Liver (tissue), 9 donors: ENCODE measurements around the gene GPATCH8. TPM values are rescaled to one million over a fixed set of nuclear protein-coding genes. Genes with fewer than 3 reads are reported as not detected.

Experiments
- DNase-seq: peaks from one replicate; pipeline ENCODE4 v3.0.0-alpha.2; 2017; ENCODE audit warnings: low spot score
- H3K27ac ChIP-seq, 2 donors: one replicate each; pipeline ENCODE4 v1.7.0; 2013; ENCODE audit warnings: inconsistent platforms in 2 of 2, low read length in 2 of 2, control low read depth in 1 of 2, low read depth in 1 of 2, mild to moderate bottlenecking in 1 of 2
- H3K27me3 ChIP-seq, 4 donors: one replicate each; pipeline versions ENCODE4 v1.6.1 to v1.7.0; 2013; ENCODE audit warnings: low read length in 3 of 4, inconsistent platforms in 1 of 4, mild to moderate bottlenecking in 1 of 4, moderate library complexity in 1 of 4; ENCODE audit not compliant: control insufficient read depth in 4 of 4, insufficient read depth in 4 of 4
- H3K36me3 ChIP-seq, 4 donors: one replicate each; pipeline versions ENCODE4 v1.6.1 to v1.7.0; 2013; ENCODE audit warnings: low read length in 3 of 4, mild to moderate bottlenecking in 3 of 4, low read depth in 1 of 4, moderate library complexity in 1 of 4; ENCODE audit not compliant: control insufficient read depth in 4 of 4, insufficient read depth in 3 of 4
- H3K4me1 ChIP-seq, 4 donors: one replicate each; pipeline versions ENCODE4 v1.6.1 to v1.7.0; 2013; ENCODE audit warnings: low read length in 3 of 4, mild to moderate bottlenecking in 3 of 4, moderate library complexity in 1 of 4; ENCODE audit not compliant: control insufficient read depth in 4 of 4, insufficient read depth in 4 of 4
- H3K4me3 ChIP-seq, 3 donors: one replicate each; pipeline versions ENCODE4 v1.6.1 to v1.7.0; 2013; ENCODE audit warnings: low read length in 3 of 3, control low read depth in 1 of 3, low read depth in 1 of 3, mild to moderate bottlenecking in 1 of 3
- H3K9ac ChIP-seq, 2 donors: one replicate each; pipeline ENCODE4 v1.7.0; 2013; ENCODE audit warnings: low read length in 2 of 2, mild to moderate bottlenecking in 2 of 2, moderate library complexity in 2 of 2, control low read depth in 1 of 2, low read depth in 1 of 2
- H3K9me3 ChIP-seq, 4 donors: one replicate each; pipeline versions ENCODE4 v1.6.1 to v1.7.0; 2013; ENCODE audit warnings: low read length in 3 of 4; ENCODE audit not compliant: control insufficient read depth in 4 of 4
- EGR1 ChIP-seq, 2 donors: IDR thresholded peaks; 2 replicates each; pipeline ENCODE4 v1.6.1; 2016 to 2018; ENCODE audit warnings: antibody characterized with exemption in 2 of 2, low read depth in 2 of 2
- FOXA2 ChIP-seq: IDR thresholded peaks from 2 replicates; pipeline ENCODE4 v1.6.1; 2016; ENCODE audit warnings: antibody characterized with exemption
- GABPA ChIP-seq, 2 donors: IDR thresholded peaks in 1 of 2; conservative IDR thresholded peaks in 1 of 2; 2 replicates each; pipeline ENCODE4 v1.6.1; 2016; ENCODE audit warnings: antibody characterized with exemption in 2 of 2, mild to moderate bottlenecking in 1 of 2, moderate library complexity in 1 of 2
- HNF4A ChIP-seq, 2 donors: conservative IDR thresholded peaks; 2 replicates each; pipeline ENCODE4 v1.6.1; 2016; ENCODE audit warnings: antibody characterized with exemption in 2 of 2, mild to moderate bottlenecking in 2 of 2
- HNF4G ChIP-seq: IDR thresholded peaks from 2 replicates; pipeline ENCODE4 v1.6.1; 2016; ENCODE audit warnings: antibody characterized with exemption
- JUND ChIP-seq, 2 donors: IDR thresholded peaks; 2 replicates each; pipeline ENCODE4 v1.6.1; 2016; ENCODE audit warnings: antibody characterized with exemption in 2 of 2
- NR2F2 ChIP-seq: IDR thresholded peaks from 2 replicates; pipeline ENCODE4 v1.6.1; 2016; ENCODE audit warnings: antibody characterized with exemption
- RAD21 ChIP-seq, 2 donors: IDR thresholded peaks; 2 replicates each; pipeline ENCODE4 v1.6.1; 2016; ENCODE audit warnings: antibody characterized with exemption in 2 of 2, mild to moderate bottlenecking in 2 of 2
- RXRA ChIP-seq, 2 donors: IDR thresholded peaks; 2 replicates each; pipeline ENCODE4 v1.6.1; 2017 to 2018; ENCODE audit warnings: antibody characterized with exemption in 2 of 2, mild to moderate bottlenecking in 1 of 2
- SP1 ChIP-seq: IDR thresholded peaks from 2 replicates; pipeline ENCODE4 v1.6.1; 2018; ENCODE audit warnings: antibody characterized with exemption, mild to moderate bottlenecking
- TAF1 ChIP-seq: conservative IDR thresholded peaks from 2 replicates; pipeline ENCODE4 v1.6.1; 2016; ENCODE audit warnings: antibody characterized with exemption, mild to moderate bottlenecking
- WGBS: extraction: QIAGEN DNeasy Blood & Tissue Kit; methylation state at CpG from one replicate; pipeline ENCODE4 v1.1.7; 2013; 5-methylcytosine and 5-hydroxymethylcytosine counted together
- polyA plus RNA-seq, 2 donors: library from polyadenylated mRNA; stranded (reverse) in 1 of 2; unstranded in 1 of 2; fragments of 200-250 nt in 1 of 2; fragments of >200 nt in 1 of 2; fragmentation: Nextera tagmentation in 1 of 2; extraction: Ambion mirVana in 1 of 2; gene quantifications; one replicate each; pipeline versions ENCODE4 v1.2.1 to v1.2.3, GENCODE V29; 2013 to 2015
- total RNA-seq, 2 donors: library from RNA; depleted of rRNA; stranded (reverse); fragments of >200 nt; gene quantifications; one replicate each; pipeline ENCODE4 v1.2.3, GENCODE V29; 2014
- TF ChIP-seq, protein P1 (sequence below): IDR thresholded peaks from 2 replicates; pipeline ENCODE4 v1.6.1; 2016; ENCODE audit warnings: antibody characterized with exemption
- TF ChIP-seq, protein P2 (sequence below): IDR thresholded peaks from 2 replicates; pipeline ENCODE4 v1.6.1; 2016; ENCODE audit warnings: antibody characterized with exemption
- TF ChIP-seq, protein P3 (sequence below): IDR thresholded peaks from 2 replicates; pipeline ENCODE4 v1.6.1; 2016; ENCODE audit warnings: antibody characterized with exemption, mild to moderate bottlenecking
- TF ChIP-seq, protein P4 (sequence below): IDR thresholded peaks from 2 replicates; pipeline ENCODE4 v1.6.1; 2016; ENCODE audit warnings: antibody characterized with exemption
- donor health status: healthy.
- donor health status: healthy.
- donor health status: healthy.
- donor health status: healthy.
- donor health status: healthy.

The GPATCH8 gene
- total and polyA plus RNA-seq, 4 donors: 4.2 to 21.8 (median 9.9) TPM

DNA sequence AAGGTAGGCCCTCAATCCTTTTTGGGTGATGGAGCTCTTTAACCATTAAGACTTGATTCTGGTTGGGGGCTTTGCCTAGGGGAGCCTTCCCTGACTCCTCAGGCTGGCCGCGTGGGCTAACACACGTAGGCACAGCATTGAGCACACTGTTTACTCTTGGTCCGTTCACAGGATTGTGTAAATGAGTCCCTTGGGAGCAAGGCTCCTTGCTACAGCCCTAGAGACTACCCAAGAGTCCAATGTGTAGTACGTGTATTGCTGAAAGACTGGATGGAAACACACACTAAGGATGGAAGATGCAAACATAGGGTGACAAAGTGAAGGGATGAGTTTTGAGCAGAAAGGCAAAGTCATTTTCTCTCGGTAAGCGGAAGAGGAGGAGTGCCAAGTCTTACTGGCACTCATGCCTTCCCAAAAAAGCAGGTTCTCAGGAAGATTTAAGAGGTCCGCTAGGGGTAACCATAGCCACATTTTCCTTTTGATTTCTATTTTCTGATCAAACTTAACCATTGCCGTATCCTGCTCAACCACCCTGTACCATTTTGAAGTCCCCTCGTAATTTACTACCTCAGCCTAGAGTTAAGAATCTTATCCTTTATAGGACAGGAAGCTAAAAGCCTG lies 112.8 kb downstream of the GPATCH8 start:
- TF ChIP-seq RXRA (IDR thresholded peaks at IDR 0.05) (no peak), HNF4G (no peak), EGR1 (IDR thresholded peaks at IDR 0.05; ENCODE audit: low read depth in 2 of 2) (no peak), TAF1 (no peak), JUND (IDR thresholded peaks at IDR 0.05) (no peak), SP1 (no peak), HNF4A (conservative IDR thresholded peaks at IDR 0.05) (no peak), NR2F2 (no peak), GABPA (IDR thresholded peaks at IDR 0.05 in 1 of 2, conservative IDR thresholded peaks at IDR 0.05 in 1 of 2) (no peak)
- TF ChIP-seq, protein P1, sequence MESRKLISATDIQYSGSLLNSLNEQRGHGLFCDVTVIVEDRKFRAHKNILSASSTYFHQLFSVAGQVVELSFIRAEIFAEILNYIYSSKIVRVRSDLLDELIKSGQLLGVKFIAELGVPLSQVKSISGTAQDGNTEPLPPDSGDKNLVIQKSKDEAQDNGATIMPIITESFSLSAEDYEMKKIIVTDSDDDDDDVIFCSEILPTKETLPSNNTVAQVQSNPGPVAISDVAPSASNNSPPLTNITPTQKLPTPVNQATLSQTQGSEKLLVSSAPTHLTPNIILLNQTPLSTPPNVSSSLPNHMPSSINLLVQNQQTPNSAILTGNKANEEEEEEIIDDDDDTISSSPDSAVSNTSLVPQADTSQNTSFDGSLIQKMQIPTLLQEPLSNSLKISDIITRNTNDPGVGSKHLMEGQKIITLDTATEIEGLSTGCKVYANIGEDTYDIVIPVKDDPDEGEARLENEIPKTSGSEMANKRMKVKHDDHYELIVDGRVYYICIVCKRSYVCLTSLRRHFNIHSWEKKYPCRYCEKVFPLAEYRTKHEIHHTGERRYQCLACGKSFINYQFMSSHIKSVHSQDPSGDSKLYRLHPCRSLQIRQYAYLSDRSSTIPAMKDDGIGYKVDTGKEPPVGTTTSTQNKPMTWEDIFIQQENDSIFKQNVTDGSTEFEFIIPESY: no peak
- TF ChIP-seq, protein P2, sequence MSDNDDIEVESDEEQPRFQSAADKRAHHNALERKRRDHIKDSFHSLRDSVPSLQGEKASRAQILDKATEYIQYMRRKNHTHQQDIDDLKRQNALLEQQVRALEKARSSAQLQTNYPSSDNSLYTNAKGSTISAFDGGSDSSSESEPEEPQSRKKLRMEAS: no peak
- TF ChIP-seq, protein P3, sequence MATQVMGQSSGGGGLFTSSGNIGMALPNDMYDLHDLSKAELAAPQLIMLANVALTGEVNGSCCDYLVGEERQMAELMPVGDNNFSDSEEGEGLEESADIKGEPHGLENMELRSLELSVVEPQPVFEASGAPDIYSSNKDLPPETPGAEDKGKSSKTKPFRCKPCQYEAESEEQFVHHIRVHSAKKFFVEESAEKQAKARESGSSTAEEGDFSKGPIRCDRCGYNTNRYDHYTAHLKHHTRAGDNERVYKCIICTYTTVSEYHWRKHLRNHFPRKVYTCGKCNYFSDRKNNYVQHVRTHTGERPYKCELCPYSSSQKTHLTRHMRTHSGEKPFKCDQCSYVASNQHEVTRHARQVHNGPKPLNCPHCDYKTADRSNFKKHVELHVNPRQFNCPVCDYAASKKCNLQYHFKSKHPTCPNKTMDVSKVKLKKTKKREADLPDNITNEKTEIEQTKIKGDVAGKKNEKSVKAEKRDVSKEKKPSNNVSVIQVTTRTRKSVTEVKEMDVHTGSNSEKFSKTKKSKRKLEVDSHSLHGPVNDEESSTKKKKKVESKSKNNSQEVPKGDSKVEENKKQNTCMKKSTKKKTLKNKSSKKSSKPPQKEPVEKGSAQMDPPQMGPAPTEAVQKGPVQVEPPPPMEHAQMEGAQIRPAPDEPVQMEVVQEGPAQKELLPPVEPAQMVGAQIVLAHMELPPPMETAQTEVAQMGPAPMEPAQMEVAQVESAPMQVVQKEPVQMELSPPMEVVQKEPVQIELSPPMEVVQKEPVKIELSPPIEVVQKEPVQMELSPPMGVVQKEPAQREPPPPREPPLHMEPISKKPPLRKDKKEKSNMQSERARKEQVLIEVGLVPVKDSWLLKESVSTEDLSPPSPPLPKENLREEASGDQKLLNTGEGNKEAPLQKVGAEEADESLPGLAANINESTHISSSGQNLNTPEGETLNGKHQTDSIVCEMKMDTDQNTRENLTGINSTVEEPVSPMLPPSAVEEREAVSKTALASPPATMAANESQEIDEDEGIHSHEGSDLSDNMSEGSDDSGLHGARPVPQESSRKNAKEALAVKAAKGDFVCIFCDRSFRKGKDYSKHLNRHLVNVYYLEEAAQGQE: no peak
- TF ChIP-seq, protein P4, sequence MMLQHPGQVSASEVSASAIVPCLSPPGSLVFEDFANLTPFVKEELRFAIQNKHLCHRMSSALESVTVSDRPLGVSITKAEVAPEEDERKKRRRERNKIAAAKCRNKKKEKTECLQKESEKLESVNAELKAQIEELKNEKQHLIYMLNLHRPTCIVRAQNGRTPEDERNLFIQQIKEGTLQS: no peak
- WGBS: 79% methylated on average over 10 of the region's 10 CpGs
- no peak for DNase-seq
- no peaks in the 10 kb centered on the region for H3K9me3 ChIP-seq
- H3K4me1 ChIP-seq: peaks cover 3 to 7% (median 5%) of the 10 kb centered on the region in 4 donors
- no peak overlapping the region for H3K4me3 ChIP-seq
- no peaks in the 10 kb centered on the region for H3K27me3 ChIP-seq
- no peaks in the 10 kb centered on the region for H3K36me3 ChIP-seq
- H3K9ac ChIP-seq: no peak overlapping the region
- no peak overlapping the region for H3K27ac ChIP-seq

DNA sequence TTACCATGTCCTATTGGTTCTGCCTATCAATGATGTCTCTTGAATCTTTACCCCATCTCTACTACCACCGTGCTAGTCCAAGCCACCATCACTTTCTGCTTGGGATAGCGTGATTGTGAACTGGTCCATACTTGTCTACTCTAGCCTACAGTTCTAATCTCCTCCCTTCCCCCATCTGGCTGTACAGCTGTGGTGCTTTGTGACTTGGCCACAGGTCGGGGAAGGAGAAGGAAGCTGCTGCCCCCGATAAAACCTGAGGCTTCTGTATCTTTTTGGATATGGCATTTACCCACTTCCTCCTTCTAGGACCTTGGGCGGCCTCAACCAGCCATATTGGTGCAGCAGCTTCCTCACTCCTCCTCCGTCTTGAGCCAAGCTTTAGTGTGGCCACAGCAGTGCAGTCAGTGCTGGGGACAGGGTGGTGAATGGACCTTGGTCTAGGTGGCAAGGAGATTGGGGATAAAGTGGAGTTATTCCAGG lies 113.4 kb downstream of the GPATCH8 start:
- whole genome bisulfite sequencing: 78% methylated on average over 6 of the region's 6 CpGs
- Histone ChIP-seq H3K4me3 (no peak overlapping the region), H3K36me3 (no peaks in the 10 kb centered on the region), H3K27ac (no peak overlapping the region), H3K4me1 (peaks cover 5 to 10% (median 7%) of the 10 kb centered on the region in 4 donors), H3K9ac (no peak overlapping the region), H3K27me3 (no peaks in the 10 kb centered on the region), H3K9me3 (no peaks in the 10 kb centered on the region)
- TF ChIP-seq EGR1 (IDR thresholded peaks at IDR 0.05; ENCODE audit: low read depth in 2 of 2) (no peak), RAD21 (IDR thresholded peaks at IDR 0.05) (no peak), NR2F2 (no peak), FOXA2 (no peak), SP1 (no peak)
- no peak for DNase-seq
